ENCODE data around the gene ARMH4.

The ARMH4 gene

DNA sequence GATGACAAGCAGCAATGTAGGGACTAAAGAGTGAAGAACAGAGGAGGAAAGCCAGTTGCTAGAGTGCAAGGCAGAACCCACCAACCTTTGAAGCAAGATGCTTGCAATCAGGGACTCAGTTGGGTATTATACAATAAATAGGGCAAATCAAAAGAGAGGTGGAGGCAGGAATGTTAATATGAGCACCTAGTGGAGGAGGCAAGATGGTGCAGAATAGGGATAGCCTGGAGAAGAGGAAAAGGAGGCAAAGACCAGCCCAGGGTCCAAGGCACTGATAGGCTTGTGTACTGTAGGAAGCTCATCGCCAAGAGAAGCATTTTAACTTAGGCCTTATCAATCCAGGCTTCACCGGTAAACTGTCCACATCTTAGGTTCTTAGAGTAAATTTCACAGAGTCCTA, 137.2 kb downstream of the ARMH4 start:
- DNase-seq: no peak

DNA sequence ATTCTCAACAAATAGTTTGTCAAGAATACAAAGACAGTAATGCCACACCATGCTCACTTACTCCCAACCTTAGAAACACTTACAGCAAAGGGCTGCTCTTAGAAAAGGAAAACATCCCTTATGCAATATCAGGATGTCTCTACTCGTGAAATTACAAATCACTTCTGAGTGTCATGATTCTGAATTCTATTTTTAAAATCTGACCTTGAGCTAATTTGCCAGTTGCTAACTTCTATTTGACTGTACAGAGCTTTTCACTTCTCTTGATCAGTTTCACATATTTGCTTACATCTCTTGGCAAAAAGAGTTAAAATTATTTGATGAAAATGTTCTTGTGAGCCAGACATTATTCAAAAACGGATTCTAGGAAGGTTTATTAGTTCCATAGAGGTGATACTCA, 149.4 kb downstream of the ARMH4 start:
- no peak for DNase-seq

DNA sequence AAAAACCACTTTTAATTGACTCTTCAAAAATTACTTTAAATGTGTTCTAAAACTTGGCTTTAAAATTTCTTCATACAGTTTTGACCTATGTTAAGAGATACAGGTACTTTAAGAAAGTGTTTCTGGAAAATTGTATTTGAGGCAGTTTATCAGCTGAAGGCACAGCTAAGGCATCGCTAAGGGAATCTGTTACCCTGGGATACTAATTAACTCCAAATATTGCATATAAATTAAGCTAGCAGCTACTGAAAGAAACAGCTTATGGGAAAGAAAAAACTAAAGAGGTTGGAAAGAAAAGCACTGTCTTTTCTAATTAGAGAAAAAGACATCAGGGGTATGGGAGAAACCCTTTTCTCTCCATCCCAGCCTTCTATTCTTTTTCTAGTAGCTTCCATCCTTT, 152.0 kb downstream of the ARMH4 start:
- DNase-seq: no peak

DNA sequence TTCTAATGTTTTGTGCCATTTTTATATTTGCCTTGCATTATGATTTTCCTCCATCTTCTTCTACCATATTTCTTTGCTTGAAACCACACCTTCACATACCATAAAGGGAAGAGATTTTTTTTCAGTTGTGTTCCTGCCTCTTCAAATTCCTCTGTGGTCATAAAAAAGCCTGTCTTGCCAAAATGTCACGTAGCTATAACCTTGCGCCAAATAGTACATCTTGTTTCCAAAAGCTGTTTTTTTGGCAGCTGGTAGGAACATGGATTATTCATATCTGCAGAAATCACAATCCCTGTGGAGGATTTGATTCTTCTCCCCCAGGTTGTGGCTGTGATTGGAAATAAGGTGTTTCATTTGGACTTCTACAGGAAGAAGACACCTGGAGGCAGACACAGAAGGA, 152.5 kb downstream of the ARMH4 start:
- DNase-seq: no peak

DNA sequence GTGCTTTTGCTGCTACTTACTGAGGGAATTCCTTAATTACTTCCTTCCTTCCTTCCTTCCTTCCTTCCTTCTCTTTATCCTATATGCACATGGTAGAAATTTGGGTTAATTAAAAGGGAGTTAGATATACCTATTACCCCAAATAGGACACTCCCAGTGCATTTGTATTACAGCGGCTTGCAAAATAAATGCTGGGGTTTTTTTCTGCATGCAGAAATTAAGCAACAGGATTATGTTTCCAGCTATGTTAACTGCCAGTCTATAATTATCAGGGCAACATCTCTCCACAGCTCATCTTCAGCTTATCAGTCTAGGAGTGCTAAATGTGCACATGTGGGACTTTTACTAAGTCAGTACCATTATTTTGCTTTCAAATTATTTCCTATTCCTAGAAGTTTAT, 153.2 kb downstream of the ARMH4 start:
- no peak for DNase-seq

DNA sequence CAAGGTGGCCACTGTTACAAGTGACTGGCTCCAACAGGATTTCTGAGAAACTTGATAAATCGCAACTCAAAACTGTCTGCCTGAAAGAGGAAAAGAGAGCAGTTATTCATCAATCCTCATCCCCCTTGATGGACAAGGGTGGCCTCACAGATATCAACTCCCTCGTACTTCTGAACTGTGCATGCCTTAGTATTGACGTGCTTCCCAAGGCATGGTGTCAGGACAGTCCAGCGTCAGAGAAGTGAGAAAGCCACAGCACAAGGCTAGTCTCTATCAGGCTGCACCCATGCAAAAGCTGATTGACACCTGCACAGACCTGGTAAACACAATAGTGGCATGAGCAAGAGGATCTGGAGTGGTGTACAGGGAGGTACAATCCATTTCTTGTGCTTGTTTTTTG, 160.7 kb downstream of the ARMH4 start:
- DNase-seq: no peak

DNA sequence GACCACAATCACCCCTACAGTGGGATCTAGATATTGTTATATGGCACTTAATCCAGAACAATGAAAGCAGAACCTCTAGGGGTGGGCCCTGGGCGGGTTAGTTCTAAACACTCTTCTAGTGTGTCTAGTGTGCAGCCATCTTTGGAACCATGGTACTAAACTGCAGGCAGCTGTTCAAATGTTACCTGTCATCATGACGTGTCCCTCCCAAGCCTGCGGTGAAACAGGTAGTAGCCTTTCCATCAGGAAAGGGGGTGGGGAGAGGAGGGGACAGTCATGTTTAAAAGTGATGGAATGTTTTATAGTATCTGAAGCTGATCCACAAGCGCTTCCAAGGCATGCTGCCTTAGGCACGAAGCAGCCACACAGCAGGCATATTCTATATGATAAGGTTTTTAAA, 163.6 kb downstream of the ARMH4 start:
- no peak for DNase-seq

DNA sequence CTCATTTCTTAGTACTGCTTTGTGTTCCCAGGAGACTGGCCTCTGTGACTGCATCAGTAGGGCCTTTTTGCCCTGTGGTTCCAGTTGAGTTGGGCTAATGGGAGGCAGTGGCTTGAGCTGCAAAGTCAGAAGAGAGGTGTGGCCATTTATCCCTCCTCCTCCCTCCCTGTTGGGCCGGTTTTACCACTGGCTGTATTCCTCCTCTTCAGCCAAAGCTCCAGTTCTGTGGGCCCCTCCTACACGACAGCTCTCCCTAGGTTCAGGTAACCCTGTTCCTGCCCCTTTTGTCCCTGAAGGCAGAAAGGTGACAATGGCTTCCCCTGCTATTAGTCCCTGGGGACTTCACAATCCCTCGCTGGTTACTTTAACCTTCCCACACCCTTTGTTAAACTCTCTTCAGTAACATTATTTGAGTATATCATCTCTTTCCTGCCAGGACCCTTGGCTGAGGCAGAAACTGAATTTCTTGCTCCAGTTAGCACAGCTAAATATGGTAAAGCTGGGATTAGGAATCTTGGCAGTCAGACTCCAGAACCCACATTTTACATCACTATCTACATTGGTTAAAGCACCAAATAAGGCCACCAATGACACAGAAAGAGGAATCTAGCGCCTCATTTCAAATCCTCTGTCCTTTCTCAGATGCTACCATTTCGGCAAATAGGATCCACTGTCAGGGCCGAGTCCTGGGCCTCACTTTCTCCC, 164.3 kb downstream of the ARMH4 start:
- DNase-seq: no peak

DNA sequence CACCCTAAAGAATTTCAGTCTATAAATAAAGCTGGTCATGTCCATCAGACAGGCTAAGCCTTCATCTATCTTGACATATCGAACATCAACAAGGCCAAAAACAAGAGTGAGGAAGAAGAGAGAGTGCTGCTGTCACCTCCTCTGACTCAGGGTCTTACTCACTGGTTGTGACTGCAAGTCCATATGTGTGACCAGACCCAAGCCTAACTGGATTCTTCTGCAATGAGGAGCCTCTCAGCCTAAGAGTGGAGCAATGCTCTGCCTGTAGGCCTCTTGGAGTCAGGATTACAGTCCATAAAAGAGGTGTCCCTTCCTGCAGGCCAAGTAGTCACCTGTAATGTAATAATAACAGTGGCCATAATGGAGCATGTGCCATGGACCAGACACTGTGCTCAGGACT, 165.0 kb downstream of the ARMH4 start:
- DNase-seq: no peak

DNA sequence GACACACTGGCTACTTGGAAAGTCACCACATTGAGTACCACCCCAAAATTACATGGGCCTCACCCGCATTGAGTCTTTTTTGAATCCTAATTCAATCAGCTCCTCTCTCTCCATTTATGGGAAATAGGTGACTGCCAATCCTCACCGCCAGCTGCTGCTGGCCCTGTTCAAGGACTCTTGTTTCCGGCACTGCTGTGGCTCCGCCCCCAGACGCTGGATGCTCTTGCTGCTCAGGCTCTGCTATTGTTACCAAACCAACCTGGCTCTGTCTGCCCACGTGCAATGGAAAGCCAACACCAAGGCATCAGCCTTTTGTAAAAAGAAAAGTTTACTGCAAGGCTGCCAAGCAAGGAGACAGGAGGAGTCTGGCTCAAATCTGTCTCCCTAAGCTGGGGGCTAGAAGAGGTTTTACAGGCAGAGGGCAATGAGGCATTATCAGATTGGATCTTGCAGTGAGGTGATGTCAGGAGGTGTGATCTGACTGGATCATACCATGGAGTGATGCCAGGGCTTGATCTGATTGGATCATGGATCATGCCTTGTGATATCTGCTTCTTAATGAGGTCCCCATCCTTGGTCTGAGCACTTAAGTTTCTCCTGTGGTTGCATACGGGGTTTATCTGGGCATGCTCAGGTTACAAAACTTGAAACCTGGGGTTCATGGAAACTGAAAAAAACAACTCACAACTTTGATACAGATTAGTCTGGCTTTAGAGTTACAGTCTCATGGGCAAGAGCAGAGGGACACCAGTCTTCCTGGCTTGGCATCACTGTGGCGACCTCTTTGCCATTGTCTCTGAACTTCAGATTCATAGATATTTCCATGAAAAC, 169.0 kb downstream of the ARMH4 start:
- DNase-seq: no peak

DNA sequence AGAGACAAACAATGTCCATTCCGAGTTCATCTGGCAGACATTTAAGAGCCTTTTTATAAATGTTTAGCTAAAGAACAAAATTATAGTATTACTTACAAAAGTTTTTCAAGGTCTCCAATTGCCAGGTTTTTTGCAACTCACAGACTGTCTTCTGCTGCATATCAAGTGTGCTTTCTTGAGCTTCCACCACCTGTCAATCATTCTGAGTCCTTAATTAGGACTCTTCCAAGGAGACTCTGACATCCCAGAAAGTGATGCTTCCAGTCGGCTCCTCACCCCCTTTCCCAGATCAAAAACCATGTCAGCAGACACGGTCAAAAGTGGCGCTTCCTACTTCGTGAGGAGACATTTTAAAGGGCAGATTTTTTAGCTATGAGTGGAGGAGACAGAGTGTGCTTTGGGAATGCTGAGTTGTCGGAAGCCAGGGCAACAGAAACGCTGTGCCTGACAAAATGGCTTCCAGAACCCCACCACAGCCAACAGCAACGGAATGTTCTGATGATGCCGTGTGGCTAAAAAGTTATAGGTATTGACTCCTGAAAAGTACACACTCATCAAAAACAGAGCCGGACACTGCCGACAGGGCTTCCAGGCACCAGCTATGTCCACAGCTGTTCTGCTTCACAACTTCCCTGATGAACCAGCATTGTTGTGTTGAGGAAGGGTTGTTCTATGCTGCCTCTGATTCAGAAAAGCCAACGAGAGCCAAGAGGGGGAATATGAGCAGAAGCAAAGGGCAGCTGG, 170.0 kb downstream of the ARMH4 start:
- no peak for DNase-seq

DNA sequence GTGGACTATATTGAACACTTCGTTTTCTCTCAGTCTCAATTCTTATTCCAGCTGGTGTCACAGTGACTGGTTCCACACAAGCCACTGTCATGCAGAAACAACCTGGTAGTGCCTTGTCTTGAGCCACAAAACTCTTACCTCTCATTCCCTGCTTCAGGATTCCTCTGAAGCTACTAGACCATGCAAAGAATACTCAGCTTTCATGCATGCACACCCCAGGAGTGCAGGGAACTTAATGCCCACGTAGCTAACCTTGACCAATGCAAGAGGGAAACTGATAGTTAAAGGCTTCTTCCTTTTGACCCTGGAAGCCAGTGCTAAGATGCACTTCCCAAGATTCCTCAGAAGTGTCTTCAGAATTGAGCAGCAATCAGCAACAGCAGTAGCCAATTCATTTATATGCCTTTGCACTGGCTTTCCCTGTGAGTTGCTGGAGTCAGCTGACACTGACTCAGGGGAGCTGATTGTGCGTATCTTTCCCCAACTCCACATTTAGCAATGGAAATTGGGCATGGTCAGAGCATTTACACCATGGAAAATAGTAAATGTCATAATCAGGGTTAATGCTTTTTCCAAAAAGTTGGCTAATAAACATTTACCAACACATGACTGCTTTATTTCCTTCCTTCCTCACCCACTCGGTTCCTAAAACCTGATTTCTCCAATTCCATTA, 172.5 kb downstream of the ARMH4 start:
- no peak for DNase-seq

DNA sequence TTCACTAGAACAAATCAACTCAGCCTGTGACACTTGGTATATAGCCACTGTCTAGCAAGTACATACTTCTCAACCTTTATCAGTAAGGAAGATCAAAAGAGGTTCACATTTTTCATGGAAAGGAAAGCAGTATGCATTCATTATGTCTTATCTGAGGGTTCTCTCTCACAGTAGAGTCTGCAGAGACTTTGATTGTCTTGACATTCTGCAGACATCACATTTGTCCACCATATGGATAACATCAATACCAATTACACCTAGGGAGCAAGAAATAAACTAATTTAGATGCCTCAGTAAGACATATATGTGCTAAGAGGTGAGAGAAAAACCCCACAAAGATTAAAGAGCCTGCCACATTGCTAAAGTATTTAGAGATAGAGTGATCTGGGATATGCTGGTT, 175.3 kb downstream of the ARMH4 start:
- no peak for DNase-seq

DNA sequence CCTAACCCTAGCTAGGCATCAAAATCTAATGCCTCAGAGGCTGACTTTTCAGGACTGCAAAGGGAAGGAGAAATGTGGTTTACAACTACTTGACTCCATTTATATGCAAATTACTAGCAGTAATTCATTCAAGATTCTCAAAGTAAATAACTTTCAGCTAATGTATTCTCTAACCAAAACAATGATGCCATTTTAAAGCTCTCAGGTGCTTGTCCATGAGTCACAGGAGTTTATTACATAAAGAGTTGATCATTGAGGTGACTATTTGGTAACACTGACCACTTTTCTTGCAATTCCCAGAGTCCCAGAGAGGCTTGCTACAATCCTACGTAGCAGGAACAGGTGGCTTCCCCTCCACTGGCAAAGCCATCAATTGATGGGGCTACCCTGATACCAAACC, 177.1 kb downstream of the ARMH4 start:
- no peak for DNase-seq

DNA sequence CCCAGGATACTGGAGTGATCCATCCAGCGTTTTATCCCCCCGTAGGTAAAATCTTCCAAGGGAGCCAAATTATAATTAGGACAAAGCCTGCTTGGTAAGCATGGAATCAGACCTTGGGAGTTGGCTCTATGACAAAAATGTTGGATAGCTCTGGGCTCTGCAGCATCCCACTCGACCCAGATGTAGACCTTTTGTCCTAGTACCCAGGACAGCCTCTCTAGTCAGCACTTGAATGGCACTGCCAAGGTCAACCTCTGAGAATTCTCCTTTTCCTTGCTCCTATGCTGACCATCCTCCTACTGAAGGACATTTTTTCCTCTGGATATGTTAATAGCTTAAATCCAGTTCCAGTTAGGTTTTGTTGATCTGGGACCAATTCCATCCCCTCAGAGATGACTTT, 181.4 kb downstream of the ARMH4 start:
- no peak for DNase-seq

DNA sequence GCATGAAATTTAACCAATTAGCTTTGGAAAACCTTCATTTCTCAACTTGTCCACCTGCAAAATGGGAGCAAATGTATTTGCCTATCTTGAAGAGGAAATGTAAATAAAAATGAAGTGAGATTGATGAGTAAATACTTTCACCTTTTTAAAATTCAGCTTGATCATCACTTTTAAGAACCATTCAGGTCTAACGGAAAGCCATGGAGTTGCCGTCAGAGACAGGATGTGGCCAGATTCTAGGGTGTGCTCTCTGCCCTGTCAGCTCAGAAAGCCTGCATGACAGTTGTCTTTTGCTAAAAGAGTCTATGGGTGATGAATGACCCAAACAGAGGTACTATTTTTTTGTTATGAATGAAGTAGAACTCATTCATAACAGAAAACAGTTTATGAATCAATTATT, 181.8 kb downstream of the ARMH4 start:
- no peak for DNase-seq

DNA sequence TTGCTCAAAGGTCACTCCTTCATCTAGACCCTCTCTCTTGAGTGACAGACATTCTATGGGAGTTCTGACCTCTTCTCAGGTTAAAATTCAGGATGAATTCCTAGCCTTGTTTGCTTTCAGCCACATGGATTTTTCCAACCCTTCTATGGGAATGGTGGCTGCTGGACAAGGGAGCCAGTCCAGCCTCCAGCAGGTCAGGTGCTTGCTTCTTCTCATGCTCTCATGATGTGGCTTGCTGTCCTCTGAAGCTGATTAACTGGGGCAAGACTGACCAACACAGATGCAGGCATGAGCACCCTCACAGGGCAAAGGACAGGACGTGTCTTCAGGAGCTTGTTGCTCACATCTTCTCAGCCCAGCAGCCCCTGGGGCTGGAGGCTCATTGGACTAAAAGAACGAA, 188.9 kb downstream of the ARMH4 start:
- no peak for DNase-seq

DNA sequence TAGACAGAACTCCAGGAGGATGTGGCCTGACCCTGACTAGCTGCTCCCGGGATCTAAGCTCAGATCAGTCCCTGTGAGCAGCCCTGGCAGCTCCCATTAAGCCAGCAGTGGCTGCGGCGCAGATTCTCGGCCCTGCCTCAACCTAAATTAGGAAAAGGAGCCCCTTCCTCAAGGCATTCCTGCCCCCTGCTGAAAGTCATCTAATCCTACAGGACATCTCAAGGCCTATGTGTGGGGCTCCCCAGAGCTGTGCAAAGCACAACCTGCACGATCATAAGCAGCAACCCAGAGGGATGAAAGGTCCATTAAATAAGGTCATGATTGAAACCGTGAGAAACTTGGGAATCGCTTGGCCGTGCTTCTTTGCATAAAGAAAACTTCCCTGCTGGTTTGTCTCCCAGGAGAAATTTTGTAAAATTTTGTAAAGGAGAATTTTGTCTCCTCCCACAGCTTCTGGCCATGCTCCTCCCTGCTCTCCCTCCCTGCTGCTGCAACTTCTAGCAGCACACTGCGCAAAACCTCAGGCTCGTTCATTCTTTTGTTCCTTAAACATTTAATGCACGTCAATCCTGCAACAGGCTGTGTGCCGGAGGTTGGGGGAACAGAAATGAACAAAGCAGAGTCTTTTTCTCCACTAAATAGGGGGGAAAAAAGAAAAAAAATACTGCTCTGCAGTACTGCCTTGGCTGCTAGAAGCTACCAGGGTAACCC, 189.5 kb downstream of the ARMH4 start:
- no peak for DNase-seq

DNA sequence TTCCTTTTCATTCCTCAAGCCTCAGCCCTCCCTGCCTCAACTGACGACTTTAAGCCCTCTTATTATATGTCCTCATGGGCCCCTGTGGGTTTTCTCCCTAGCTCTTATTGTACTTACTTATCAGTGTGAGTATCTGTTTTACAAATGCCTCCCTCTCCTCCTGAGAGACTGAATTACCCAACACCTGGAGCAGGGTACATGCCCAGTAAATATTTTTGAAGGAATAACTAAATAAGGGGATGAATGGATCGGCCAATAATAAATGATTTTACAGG, 190.3 kb downstream of the ARMH4 start:
- DNase-seq: no peak

DNA sequence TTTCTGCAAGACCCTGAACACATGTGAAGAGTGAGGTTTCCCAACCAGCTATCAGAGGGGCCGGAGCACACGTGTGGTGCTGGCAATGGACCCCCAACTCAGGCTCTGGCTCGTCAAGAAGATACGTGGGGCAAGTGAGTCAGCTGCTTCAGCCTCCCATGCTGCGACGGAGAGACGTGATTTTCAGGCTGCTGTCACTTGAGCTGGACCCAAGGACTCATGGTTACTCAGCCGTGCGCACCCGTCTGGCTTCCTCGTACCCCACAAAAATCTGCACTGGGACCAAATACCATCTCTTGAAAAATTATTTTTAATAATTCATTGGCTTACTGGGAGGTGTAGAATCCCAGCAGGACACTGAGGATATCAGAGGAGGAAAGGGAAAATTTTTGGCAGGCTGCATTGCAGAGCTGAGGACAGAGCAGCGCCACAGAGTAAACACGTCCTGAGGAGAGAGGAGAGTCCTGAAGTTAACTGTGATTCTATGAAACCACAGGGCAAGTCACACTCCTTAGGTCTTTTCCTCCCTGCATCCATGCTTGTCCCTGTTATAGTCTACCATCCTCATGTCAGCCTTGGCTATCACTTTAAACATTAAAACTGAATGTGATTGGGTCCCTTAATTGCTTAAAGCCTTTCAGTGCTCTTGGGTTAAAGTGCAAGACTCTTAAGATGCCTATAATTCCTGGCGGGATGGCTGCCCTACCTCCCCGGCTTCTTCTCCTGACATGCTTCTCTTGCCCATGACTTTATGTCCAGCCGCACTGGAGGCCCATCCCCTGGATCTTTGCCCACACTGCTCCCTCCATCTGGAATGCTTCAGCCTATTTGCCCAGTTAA, 190.8 kb downstream of the ARMH4 start:
- DNase-seq: no peak

DNA sequence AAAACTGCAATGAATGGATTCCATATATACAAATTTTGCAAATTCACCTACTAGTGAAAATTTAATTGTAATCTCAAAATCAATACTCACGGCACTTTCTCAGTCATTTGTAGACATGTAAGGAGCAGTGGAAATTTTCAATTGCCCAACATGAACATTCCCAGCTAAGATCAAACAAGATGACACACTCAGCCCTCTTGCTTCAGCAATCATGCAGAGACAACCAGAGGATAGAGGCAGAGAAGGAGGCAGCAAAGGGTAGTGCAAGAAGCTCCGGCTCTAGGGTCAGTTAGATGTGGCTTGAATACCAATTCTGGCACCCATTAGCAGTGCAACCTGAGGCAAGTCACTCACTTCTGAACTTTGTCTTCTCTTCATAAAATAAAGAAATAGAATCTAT, 194.6 kb downstream of the ARMH4 start:
- DNase-seq: no peak
